ELF-1 (cell line): ENCODE results near the gene NDUFAF8.
A peak's percentile ranks its signal among the peaks of the same experiment; 100 is the strongest.

Experiments
- DNase-seq: peaks from one replicate; pipeline ENCODE4 v3.0.0-alpha.2; 2016; ENCODE audit warnings: low read depth, low spot score

The NDUFAF8 gene

DNA sequence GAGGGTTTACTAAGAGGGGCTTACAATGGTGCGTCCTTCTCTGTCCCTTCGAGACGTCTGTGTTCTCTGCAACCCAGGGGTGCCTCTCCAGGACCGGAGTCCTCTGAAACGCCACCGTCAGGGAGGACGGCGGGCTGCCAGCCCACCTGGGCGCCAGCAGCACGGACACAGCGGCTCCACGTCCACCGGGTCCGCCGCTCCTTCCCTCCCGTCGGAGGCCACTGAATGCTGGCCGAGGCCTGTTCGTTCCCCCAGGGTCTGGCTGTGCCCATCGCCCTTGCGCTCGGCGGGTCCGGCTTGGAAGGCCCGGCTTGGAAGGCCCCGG, 666 bp upstream of the NDUFAF8 start:
- DNase-seq = no peak

DNA sequence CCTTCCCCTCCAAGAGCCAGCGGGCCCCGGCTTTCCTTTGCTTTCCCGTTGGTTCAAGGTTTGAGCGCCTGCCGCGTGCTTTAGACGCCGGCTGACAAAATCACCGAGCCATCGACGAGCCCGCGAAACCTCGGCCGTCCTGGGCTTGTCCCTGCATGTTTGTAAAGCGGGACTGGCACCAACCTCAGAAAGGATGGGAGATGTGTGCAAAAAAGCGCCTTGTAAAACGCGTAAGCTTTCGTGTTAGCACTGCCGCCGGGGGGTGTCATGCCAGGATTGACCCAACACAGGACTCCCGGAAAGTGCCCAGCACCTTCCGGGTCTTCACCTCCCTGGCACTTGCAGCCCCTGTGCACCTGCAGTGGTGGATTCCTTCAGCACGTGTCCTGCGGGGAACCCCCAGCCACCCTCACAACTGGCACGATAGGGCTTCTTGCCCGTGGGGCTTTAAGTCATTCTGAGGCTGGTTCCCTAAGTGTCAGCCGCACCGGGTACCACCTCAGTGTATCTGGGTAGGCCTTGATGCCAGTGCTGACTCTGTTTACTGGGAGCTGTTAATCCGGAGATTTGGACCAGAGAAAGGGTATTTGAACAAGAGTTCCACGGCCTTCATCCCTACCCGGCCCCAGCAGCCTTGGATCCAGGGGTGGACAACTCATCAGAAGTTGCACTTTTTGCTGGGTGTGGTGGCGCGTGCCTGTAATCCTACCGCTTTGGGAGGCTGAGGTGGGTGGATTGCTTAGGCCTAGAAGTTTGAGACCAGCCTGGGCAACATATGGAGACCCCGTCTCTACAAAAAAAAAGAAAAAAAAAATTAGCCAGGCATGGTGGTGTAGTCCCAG, 817 bp downstream of the NDUFAF8 start:
- DNase-seq = peak; percentile 33

- no peak for DNase-seq
These were observed 1.6 kb downstream of the NDUFAF8 start for GRCh38 chr17:81240761-81241160.

- no peak for DNase-seq
These were observed 2.1 kb downstream of the NDUFAF8 start for GRCh38 chr17:81241203-81241602.

DNA sequence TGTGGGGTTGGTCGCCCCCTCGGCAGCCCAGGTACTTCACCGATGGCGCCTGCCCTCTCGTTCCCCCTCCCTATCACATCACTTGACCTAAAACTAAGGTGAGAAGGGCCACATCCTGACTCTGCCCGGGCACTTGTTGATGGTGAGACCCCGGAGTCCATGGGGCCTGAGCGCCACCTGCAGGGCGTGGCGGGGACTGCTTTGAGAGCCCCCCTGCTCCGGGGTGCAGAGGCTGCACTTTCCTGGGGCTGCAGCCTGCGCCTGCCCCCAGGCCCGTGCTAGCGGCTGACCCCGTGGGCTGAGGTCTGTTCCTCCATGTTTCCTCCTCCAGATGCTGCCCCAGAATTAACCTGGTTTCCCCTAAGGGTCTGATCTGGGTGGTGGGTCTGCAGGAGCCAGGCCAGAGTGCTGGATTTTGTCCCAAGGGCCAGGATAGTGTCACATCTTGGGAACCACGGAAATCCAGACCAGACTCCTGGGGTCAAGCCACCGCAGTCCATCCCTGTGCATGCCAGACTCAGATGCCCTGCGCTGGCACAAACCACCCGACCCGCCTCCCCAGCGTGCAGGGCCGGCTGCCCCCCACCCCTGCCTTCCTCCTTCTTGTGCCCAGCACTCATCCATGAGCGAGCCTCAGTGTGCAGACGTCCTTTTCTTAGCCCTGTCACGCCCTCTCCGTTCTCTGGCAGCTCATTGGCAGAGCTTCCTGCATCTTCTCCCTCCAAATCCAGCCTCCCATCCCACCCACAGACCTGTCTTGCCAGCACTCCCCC, 2.7 kb downstream of the NDUFAF8 start:
- DNase-seq = peak; percentile 88

DNA sequence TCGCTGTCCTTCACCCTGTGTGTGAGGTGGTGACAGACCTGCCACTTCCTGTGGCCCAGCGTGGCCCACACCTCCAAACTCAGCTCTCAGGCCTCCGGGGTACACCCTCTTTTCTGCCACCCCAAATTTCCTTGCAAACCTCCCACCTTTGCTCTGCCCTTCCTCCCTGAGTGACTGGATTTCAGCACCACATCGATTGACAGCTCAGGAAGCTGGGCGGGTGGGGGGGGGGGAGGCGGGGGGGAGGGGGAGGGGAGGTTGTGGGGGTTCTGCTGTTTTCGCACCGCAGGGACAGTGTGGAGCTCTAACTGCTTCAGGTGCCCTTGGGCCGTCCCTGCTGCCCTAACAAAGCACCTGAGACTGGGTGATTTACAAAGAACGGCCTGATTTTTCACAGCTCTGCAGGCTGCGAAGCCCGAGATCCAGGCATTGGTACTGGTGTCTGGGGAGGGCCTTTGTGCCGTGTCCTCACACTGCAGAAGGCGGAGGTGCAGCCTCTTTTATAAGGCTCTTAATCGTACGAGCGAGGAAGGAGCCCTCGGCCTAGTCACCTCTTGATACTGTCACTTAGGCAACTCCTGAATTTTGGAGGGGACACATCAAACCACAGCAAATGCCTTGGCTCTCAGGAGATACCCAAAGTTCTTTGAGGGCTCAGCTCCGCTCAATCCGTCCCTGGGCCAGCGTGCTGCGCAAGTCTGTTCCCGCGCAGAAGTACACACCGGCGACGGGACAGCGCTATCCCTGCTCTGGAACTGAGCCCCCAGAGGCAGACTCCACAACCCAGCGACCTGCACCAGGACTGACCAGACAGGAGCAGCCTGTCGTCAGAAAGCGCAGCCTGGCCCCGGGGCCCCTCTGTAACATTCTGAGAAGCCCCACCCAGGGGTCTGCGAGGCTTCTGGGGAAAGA, 3.6 kb downstream of the NDUFAF8 start:
- DNase-seq = peak; percentile 56

DNA sequence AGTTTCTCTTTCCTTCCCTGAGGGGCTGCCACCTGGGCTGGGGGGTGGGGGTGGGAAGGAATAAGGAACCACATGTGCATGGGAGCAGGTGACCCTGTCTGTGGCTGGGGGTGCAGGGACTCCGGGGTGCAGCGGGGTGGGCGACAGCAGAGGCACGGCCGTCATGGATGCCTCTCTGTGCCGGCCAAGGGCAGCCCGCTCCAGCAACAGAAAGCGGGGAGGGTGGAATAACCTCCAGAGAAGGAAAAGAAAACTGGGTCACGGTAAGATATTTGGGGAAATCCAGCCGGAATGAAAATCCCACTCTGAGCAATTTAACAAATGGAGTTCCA, 4.2 kb downstream of the NDUFAF8 start:
- DNase-seq = no peak

DNA sequence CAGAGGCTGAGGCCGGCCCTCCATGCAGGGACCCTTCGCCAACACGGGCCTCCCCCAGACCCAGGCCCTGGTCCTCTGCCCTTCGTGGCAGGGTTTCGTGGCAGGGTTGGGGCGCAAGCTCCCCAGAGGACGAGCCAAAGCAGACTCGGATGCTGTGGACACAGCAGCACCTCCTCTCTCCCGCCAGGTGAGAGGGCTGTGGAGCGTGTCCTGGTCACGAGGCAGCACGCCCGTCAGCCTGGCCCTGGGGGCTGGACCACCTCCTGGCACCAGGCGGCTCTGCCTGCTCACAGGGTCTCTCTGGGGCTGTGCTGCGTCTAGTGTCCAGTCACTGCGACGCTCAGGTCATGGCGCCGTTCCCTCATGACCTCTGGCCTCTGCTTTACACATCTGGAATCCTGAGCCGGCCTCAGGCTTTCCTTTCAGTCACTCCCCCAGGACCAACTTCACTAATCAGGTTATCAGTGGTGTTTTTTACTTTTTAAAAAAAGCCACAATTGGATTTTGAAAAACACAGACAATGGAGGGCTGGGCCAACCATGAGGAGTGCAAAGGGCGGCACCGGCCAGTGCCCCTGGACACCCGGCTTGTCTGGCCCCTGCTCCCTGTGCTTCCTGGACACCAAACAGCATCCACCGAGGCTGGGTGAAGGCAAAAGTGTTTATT, 5.4 kb downstream of the NDUFAF8 start:
- DNase-seq = peak; percentile 58

- no peak for DNase-seq
These were observed 6.0 kb downstream of the NDUFAF8 start for GRCh38 chr17:81245024-81245664.

- DNase-seq = peak; percentile 31
These were observed 6.7 kb downstream of the NDUFAF8 start for GRCh38 chr17:81245665-81246342.

DNA sequence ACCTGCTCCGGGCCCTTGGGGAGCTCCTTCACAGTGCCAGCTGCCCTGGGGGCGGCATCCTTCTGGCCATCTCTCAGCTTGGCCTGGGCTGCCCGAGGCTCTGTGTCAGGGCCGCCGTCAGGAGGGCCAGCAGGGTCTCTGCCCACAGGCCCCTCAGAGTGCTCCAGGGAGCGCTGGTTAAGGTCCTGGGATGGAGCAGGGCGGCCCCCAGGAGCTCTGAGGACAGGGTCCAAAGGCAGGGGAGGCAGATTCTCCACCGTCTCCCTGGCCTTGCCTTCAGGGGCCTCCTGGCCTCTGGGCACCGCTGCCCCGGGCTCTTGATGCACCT, 7.2 kb downstream of the NDUFAF8 start:
- DNase-seq = no peak

DNA sequence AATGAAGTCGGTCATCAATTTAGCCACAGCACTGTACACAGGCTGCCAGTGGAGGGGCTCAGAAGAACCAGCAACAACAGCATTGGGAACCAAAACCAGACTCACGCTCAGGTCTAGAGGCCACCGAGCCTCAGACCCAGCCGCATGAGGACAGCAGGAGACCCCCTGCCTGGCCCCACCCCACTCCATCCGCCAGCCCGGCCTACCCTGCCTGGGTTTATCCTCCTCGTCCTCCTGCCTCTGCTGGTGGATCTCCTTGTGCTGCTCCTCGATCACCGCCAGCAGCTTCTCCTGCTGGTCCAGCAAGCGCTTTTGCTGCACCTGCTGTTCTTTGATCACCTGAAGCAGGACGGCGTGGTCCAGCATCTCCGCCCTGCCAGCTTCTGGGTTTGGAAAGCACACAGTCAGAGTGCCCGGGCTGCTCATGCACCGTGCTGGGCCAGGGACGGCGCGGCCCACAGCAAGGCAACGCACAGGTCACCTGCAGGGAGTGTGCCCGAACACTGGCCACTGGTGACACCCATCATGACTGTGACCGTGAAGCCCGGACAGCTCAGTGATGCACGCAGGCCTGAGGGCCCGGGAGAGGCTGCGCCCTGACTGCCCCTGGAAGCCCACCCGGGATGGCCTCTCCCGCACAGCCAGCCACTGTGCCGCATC, 7.7 kb downstream of the NDUFAF8 start:
- DNase-seq = no peak

- peak; percentile 36 for DNase-seq
These were observed 8.3 kb downstream of the NDUFAF8 start for GRCh38 chr17:81247339-81247990.

DNA sequence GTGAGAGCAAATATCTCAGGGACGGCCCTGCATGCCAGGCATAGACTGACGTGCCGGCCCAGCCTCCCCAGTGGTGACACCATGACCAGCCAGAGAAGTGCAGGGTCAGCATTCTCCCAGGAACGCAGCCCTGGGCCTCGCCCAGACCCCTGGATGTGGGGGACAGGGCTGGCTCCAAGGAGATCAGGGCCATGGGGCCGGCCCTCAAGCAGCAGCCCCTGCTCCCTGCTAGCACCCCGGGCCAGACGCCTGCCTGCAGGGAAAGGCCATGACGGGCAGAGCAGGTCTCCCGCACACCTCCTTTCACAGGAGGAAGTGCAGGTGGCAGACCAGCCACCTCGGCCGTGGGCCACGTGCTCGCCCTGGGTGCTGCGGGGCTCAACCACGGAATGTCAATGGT, 9.5 kb downstream of the NDUFAF8 start:
- DNase-seq = no peak

DNA sequence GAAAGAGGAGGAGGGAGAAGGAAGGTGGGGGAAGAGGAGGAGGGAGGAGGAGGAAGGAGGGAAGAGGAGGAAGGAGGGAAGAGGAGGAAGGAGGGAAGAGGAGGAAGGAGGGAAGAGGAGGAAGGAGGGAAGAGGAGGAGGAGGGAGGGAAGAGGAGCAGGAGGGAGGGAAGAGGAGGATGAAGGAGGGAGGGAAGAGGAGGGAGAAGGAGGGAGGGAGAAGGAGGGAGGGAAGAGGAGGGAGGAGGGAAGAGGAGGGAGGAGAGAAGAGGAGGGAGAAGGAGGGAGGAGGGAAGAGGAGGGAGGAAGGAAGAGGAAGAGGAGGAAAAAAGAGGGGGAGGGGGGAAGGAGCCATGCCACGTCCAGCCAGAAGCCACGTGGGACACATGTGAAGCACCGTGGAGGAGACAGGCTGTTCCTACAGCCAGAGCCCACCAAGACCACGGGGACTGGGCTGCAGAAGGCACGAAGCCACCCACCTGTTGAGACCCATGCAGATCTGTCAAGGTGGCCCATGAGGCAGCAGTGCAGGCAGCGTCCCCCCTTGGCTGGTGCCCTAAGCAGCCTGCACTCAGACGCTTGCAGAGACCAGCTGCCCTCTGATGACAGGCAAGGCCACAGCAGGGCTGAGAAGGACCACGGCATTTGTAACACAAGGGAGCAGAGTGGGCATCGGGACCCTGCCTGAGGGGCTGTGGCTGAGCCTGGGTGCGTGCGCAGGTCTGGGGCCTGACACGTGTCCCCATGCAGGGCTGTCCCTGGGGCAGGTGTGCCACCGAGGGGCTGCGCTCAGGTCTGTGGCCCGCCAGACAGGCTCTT, 10.3 kb downstream of the NDUFAF8 start:
- no peak for DNase-seq

- no peak for DNase-seq
These were observed 11.4 kb downstream of the NDUFAF8 start for GRCh38 chr17:81250286-81251093.

GRCh38 chr17:81251094-81251708, 12.1 kb downstream of the NDUFAF8 start:
- no peak for DNase-seq
